GM18951 (cell line): Measurements from ENCODE around the gene CCDC152.
"Not testable (repeated sequence)": the region's sequence is repeated elsewhere in the genome, so short reads cannot be mapped to it uniquely, and the experiment has no call there.

ENCODE experiments used
- POLR2A ChIP-seq: IDR thresholded peaks from 4 replicates; pipeline ENCODE4 v1.6.1; 2011; ENCODE audit warnings: mild to moderate bottlenecking; ENCODE audit not compliant: insufficient read length, insufficient read depth; ENCODE audit errors: extremely low read depth
- in situ Hi-C: fragments of 300-500 bp; cut with MboI; formaldehyde crosslinking; loops from one replicate; pipeline ENCODE4 v1.12.0; 2022; ENCODE audit warnings: low sequenced_read_pairs, mixed read lengths, inconsistent platforms; ENCODE audit not compliant: unreplicated experiment

The CCDC152 gene, protein sequence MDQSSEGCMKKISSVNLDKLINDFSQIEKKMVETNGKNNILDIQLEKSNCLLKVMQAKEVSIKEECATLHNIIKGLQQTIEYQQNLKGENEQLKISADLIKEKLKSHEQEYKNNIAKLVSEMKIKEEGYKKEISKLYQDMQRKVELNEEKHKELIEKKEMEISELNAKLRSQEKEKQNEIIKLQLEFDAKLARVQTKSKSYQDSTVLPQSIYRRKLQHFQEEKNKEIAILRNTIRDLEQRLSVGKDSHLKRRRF

GRCh38 chr5:42756606-42757601, at the start of gene CCDC152:
Gene CCDC152 (plus strand): TSS chr5:42756818. CDS start chr5:42759122, 2,304 bp downstream.
- TF ChIP-seq POLR2A, result peak; percentile 31
- in situ Hi-C loops, result loop anchor here (25.0 kb wide), 1 partner anchor 895 kb away; the partner anchor contains the start of gene OXCT1

DNA sequence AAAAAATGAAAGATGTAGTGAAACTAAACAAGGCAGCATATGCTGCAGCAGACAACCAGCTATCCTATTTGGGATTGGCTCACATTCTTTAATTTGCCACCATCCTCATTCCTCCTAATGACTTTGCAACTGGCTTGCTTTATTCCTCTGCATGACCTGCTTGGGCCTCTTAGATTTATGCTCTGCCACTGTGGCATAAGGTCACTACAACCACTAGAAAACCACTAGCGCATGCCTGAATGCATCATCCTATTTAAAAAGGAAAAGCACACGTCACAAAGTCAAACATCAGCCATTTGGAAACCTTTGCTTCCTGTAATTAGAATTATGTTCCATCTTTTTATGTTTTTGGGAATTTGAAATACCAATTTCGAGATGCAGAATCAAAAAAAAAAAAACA, 40.8 kb upstream of the CCDC152 start:
- in situ Hi-C loops, result no loop called here
- no peak for TF ChIP-seq POLR2A

- in situ Hi-C loops, result no loop called here
- no peak for TF ChIP-seq POLR2A
These were observed 38.0 kb upstream of the CCDC152 start for GRCh38 chr5:42718591-42718990.

DNA sequence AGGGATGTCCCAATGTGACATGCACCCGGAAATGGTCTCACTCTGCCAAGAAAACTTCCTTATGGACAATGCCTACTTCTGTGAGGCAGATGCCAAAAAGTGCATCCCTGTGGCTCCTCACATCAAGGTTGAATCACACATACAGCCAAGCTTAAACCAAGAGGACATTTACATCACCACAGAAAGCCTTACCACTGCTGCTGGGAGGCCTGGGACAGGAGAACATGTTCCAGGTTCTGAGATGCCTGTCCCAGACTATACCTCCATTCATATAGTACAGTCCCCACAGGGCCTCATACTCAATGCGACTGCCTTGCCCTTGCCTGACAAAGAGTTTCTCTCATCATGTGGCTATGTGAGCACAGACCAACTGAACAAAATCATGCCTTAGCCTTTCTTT, 37.6 kb upstream of the CCDC152 start:
- in situ Hi-C loops, result no loop called here
- no peak for TF ChIP-seq POLR2A

- in situ Hi-C loops, result no loop called here
- no peak for TF ChIP-seq POLR2A
These were observed 36.4 kb upstream of the CCDC152 start for GRCh38 chr5:42720251-42720650.

DNA sequence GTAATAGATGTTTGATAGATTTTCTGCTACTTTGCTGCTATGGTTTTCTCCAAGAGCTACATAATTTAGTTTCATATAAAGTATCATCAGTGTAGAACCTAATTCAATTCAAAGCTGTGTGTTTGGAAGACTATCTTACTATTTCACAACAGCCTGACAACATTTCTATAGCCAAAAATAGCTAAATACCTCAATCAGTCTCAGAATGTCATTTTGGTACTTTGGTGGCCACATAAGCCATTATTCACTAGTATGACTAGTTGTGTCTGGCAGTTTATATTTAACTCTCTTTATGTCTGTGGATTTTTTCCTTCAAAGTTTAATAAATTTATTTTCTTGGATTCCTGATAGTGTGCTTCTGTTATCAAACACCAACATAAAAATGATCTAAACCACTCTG, 35.1 kb upstream of the CCDC152 start:
- TF ChIP-seq POLR2A, result no peak
- in situ Hi-C loops, result no loop called here

- in situ Hi-C loops, result not testable (repeated sequence)
These were observed 22.0 kb upstream of the CCDC152 start for GRCh38 chr5:42734531-42735058.

GRCh38 chr5:42740920-42741319, 15.7 kb upstream of the CCDC152 start:
- in situ Hi-C loops, result no loop called here
- no peak for TF ChIP-seq POLR2A

GRCh38 chr5:42745426-42745825, 11.2 kb upstream of the CCDC152 start:
- in situ Hi-C loops, result no loop called here
- TF ChIP-seq POLR2A, result no peak

- TF ChIP-seq POLR2A, result no peak
- in situ Hi-C loops, result no loop called here
These were observed 10.8 kb upstream of the CCDC152 start for GRCh38 chr5:42745856-42746255.

DNA sequence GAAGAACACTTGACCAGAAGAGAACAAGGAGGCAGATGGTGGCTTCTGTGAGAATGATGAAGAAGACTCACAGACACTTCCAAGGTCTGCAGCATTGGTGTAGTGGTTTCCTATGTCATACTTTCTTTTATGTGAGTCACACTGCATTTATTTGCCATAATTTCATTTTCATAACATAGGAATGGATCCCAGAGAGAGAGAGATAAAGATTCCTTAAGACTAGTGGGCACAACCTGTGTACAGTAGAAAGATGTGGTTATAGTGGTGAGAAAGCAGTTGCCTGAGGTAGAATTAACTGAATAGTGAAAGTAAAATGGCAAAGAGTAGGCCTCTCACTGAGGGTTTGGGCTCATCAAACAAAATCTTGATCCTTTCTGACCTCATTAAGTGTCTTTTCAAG, 7.6 kb upstream of the CCDC152 start:
- TF ChIP-seq POLR2A, result no peak
- in situ Hi-C loops, result no loop called here

GRCh38 chr5:42750507-42750906, 6.1 kb upstream of the CCDC152 start:
- no peak for TF ChIP-seq POLR2A
- in situ Hi-C loops, result loop anchor here (25.0 kb wide), 1 partner anchor 888 kb away; the partner anchor contains the start of gene OXCT1

- in situ Hi-C loops, result loop anchor here (25.0 kb wide), 1 partner anchor 889 kb away; the partner anchor contains the start of gene OXCT1
- TF ChIP-seq POLR2A, result no peak
These were observed 5.6 kb upstream of the CCDC152 start for GRCh38 chr5:42751044-42751443.
